K562 (cell line): ENCODE data around the gene ATRIP. TPM values are rescaled to one million over a fixed set of nuclear protein-coding genes. Genes with fewer than 3 reads are reported as not detected.
A peak's percentile ranks its signal among the peaks of the same experiment; 100 is the strongest.

ENCODE experiments used
- BRF1 ChIP-seq: IDR thresholded peaks from 3 replicates; pipeline ENCODE4 v1.6.1; 2011; ENCODE audit warnings: borderline replicate concordance, mild to moderate bottlenecking; ENCODE audit not compliant: insufficient read length; ENCODE audit errors: extremely low read depth
- EZH2 ChIP-seq: IDR thresholded peaks from 2 replicates; pipeline ENCODE4 v1.6.1; 2012; ENCODE audit warnings: low read depth, mild to moderate bottlenecking, inconsistent platforms, low read length, borderline replicate concordance
- JUN ChIP-seq, 2 experiments: sonication (generic) in 1 of 2; formaldehyde crosslinking in 1 of 2; IDR thresholded peaks; 2 replicates each; pipeline versions ENCODE4 v1.6.1 to v1.8.0; 2012 to 2022; ENCODE audit warnings: borderline replicate concordance in 2 of 2, mild to moderate bottlenecking in 2 of 2, improper control_type of control experiment in 1 of 2, low read depth in 1 of 2, low read length in 1 of 2, missing genetic modification reagents in 1 of 2
- MIER1 ChIP-seq: fragments of 450-650 bp; IDR thresholded peaks from 2 replicates; pipeline ENCODE4 v1.6.1; 2016; ENCODE audit warnings: antibody characterized with exemption, mild to moderate bottlenecking, low read depth
- NBN ChIP-seq: fragments of 450-650 bp; IDR thresholded peaks from 2 replicates; pipeline ENCODE4 v1.6.1; 2016; ENCODE audit warnings: low read depth, mild to moderate bottlenecking
- POLR2AphosphoS5 ChIP-seq: IDR thresholded peaks from 2 replicates; pipeline ENCODE4 v1.6.1; 2011; ENCODE audit warnings: mild to moderate bottlenecking, low read depth, low read length, moderate library complexity; ENCODE audit not compliant: control insufficient read depth, insufficient read depth
- SIRT6 ChIP-seq: IDR thresholded peaks from one replicate; pipeline ENCODE4 v1.6.1; 2012; ENCODE audit warnings: low read depth, mild to moderate bottlenecking, control low read depth, inconsistent platforms, low read length, moderate library complexity
- U2AF2 ChIP-seq: fragments of 200-400 bp; formaldehyde crosslinking; optimal IDR thresholded peaks from 2 replicates; pipeline ENCODE3; 2017; ENCODE audit warnings: low read depth, mild to moderate bottlenecking, low read length
- ZFP30 ChIP-seq: fragments of 250-450 bp; sonication (Bioruptor Pico); IDR thresholded peaks from 2 replicates; pipeline ENCODE4 v1.8.0; 2022; ENCODE audit warnings: moderate library complexity, mild to moderate bottlenecking, inconsistent platforms, borderline replicate concordance
- polyA plus RNA-seq, 8 experiments: library from polyadenylated mRNA; depleted of rRNA in 4 of 8; stranded (reverse) in 5 of 8; unstranded in 3 of 8; fragments of >200 nt; fragmentation: Nextera tagmentation in 2 of 8; fragmentation: Illumina TruSeq in 1 of 8; extraction: Ambion mirVana in 2 of 8; extraction: Trizol in 1 of 8; gene quantifications; 2 replicates each; pipeline versions ENCODE4 v1.2.1 to v1.2.3, GENCODE V29; 2011 to 2014; ENCODE audit warnings: inconsistent platforms in 1 of 8, missing spikeins in 1 of 8
- total RNA-seq, 7 experiments: library from RNA; depleted of rRNA in 6 of 7; stranded (reverse); fragments of >200 nt in 6 of 7; fragmentation: Illumina TruSeq in 2 of 7; extraction: Trizol in 2 of 7; gene quantifications; 2 replicates each; pipeline versions ENCODE4 v1.2.1 to v1.2.3, GENCODE V29; 2011 to 2021; ENCODE audit warnings: low replicate concordance in 1 of 7
- TF ChIP-seq, protein P1 (sequence below): fragments of 250-450 bp; sonication (Bioruptor Pico); IDR thresholded peaks from 2 replicates; pipeline ENCODE4 v1.8.0; 2022; ENCODE audit warnings: moderate library complexity, mild to moderate bottlenecking, inconsistent platforms
- TF ChIP-seq, protein P2 (sequence below): fragments of 200-800 bp; sonication (Bioruptor generic); IDR thresholded peaks from 2 replicates; pipeline ENCODE4 v1.6.1; 2016; ENCODE audit warnings: missing genetic modification characterization, missing compliant biosample characterization
- TF ChIP-seq, protein P3 (sequence below), 2 experiments: fragments of 450-650 bp; IDR thresholded peaks; 2 replicates each; pipeline ENCODE4 v1.6.1; 2016; ENCODE audit warnings: mild to moderate bottlenecking in 2 of 2, borderline replicate concordance in 1 of 2, low read depth in 1 of 2, moderate library complexity in 1 of 2

Gene ATRIP
- total and polyA plus RNA-seq, 9 of the 15 experiments (the other 6 are each of a cell fraction or from before 2014, with no cell fraction given): 1.7 to 15.7 (median 10.5) TPM

DNA sequence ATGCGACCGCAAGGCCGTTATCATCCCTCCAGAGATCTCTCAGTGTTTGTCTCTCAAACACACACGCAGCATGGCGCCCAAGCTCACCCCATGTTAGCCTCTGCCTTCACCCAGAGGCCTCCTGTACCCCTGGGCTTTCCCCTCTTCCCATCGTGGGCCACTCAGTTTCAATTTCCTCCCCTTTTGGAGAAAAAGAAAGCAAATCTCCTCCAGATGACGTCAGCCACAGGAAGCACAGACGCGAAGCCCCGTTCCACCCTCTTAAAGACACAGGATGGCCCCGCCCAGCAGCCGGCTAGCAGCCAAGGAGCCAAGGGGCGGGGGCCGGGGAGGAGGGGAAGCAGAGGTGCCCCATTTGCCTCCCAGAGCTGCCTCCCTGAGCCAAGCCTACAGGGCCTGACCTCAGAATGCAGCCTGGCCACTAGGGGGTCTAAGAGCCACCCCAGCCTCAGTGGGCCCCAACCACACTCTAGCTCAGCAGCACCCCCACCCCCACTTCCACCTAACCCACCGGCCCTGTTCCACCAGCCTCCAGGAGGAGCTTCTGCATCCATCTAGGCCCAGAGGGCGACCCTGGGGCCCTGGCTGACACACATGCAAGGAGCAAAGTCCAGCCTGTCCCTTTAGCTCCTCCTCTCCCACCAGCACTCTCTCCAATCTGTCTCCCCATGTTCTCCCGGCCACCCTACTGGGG, 26.5 kb downstream of the ATRIP start (continued):
- TF ChIP-seq, protein P1, sequence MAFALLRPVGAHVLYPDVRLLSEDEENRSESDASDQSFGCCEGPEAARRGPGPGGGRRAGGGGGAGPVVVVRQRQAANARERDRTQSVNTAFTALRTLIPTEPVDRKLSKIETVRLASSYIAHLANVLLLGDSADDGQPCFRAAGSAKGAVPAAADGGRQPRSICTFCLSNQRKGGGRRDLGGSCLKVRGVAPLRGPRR (CRISPR knock-in tag): no peak
- TF ChIP-seq POLR2AphosphoS5 (peak; percentile 43; the same call in 1 of the 2 replicates), BRF1 (no peak), SIRT6 (no peak), JUN (IDR thresholded peaks at IDR 0.05; ENCODE audit: borderline replicate concordance, low read depth, low read length) (peak; percentile 88), JUN (CRISPR knock-in tag; IDR thresholded peaks at IDR 0.05; ENCODE audit: borderline replicate concordance) (0 out of 2 replicates have a peak, but pooled peaks have one; percentile 10), NBN (peak; percentile 68; the same call in 1 of the 2 replicates), U2AF2 (no peak), ZFP30 (no peak), EZH2 (no peak), MIER1 (no peak)
- TF ChIP-seq, protein P2, sequence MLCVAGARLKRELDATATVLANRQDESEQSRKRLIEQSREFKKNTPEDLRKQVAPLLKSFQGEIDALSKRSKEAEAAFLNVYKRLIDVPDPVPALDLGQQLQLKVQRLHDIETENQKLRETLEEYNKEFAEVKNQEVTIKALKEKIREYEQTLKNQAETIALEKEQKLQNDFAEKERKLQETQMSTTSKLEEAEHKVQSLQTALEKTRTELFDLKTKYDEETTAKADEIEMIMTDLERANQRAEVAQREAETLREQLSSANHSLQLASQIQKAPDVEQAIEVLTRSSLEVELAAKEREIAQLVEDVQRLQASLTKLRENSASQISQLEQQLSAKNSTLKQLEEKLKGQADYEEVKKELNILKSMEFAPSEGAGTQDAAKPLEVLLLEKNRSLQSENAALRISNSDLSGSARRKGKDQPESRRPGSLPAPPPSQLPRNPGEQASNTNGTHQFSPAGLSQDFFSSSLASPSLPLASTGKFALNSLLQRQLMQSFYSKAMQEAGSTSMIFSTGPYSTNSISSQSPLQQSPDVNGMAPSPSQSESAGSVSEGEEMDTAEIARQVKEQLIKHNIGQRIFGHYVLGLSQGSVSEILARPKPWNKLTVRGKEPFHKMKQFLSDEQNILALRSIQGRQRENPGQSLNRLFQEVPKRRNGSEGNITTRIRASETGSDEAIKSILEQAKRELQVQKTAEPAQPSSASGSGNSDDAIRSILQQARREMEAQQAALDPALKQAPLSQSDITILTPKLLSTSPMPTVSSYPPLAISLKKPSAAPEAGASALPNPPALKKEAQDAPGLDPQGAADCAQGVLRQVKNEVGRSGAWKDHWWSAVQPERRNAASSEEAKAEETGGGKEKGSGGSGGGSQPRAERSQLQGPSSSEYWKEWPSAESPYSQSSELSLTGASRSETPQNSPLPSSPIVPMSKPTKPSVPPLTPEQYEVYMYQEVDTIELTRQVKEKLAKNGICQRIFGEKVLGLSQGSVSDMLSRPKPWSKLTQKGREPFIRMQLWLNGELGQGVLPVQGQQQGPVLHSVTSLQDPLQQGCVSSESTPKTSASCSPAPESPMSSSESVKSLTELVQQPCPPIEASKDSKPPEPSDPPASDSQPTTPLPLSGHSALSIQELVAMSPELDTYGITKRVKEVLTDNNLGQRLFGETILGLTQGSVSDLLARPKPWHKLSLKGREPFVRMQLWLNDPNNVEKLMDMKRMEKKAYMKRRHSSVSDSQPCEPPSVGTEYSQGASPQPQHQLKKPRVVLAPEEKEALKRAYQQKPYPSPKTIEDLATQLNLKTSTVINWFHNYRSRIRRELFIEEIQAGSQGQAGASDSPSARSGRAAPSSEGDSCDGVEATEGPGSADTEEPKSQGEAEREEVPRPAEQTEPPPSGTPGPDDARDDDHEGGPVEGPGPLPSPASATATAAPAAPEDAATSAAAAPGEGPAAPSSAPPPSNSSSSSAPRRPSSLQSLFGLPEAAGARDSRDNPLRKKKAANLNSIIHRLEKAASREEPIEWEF (CRISPR knock-in tag): no peak
- TF ChIP-seq, protein P3, sequence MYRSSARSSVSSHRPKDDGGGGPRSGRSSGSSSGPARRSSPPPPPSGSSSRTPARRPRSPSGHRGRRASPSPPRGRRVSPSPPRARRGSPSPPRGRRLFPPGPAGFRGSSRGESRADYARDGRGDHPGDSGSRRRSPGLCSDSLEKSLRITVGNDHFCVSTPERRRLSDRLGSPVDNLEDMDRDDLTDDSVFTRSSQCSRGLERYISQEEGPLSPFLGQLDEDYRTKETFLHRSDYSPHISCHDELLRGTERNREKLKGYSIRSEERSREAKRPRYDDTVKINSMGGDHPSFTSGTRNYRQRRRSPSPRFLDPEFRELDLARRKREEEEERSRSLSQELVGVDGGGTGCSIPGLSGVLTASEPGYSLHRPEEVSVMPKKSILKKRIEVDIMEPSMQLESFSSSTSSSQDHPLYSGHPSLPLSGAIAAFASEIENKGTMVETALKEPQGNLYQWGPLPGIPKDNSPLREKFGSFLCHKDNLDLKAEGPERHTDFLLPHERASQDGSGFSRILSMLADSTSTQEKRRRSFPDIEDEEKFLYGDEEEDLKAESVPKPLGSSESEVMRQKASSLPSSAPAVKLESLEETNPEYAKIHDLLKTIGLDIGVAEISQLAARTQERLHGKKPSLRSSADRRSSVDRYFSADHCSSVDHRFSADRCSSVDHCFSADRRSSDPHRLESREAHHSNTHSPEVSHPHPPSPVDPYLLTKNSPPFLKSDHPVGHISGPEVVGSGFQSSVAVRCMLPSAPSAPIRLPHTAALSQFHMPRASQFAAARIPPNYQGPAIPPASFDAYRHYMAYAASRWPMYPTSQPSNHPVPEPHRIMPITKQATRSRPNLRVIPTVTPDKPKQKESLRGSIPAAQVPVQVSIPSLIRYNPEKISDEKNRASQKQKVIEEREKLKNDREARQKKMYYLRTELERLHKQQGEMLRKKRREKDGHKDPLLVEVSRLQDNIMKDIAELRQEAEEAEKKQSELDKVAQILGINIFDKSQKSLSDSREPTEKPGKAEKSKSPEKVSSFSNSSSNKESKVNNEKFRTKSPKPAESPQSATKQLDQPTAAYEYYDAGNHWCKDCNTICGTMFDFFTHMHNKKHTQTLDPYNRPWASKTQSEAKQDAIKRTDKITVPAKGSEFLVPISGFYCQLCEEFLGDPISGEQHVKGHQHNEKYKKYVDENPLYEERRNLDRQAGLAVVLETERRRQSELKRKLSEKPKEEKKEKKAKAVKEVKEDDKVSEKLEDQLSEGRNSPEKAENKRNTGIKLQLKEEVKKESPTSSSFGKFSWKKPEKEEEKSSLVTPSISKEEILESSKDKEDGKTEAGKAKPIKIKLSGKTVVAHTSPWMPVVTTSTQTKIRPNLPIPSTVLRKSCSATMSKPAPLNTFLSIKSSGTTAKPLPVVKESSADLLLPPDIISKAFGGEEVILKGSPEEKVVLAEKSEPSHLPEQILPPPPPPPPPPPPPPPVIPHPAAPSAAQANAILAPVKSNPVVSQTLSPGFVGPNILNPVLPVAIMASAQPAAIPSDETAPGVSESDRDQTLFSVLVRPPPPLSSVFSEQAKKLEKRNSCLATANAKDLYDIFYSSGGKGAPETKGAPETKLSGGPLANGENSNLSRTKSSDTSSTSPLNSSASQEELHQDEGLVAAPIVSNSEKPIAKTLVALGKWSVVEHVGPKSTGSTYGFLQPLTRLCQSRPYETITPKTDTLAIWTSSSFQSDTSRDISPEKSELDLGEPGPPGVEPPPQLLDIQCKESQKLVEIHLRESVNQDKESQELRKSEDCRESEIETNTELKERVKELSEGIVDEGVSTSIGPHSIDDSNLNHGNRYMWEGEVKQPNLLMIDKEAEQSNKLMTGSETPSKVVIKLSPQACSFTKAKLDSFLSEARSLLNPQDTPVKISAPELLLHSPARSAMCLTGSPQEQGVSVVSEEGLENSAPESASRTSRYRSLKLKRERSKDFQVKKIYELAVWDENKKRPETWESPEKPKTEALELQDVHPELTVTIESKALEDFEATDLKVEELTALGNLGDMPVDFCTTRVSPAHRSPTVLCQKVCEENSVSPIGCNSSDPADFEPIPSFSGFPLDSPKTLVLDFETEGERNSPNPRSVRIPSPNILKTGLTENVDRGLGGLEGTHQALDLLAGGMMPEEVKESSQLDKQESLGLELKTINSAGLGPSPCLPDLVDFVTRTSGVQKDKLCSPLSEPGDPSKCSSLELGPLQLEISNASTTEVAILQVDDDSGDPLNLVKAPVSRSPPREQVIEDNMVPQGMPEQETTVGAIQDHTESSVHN (IDR thresholded peaks at IDR 0.05; ENCODE audit: borderline replicate concordance in 1 of 2, low read depth in 1 of 2): no peak; a peak in 1 of 4 replicates
